Activated CD8-positive, alpha-beta T cell treated with anti-CD3 and anti-CD28 coated beads, Interleukin-2, amount 10 ng/mL, durations not matched to agents 7 days and 5 days (primary cell): ENCODE measurements around the gene KRT6C. TPM values are rescaled to one million over a fixed set of nuclear protein-coding genes. Genes with fewer than 3 reads are reported as not detected.
"Not testable (repeated sequence)": the region's sequence is repeated elsewhere in the genome, so short reads cannot be mapped to it uniquely, and the experiment has no call there.

Source experiments
- ATAC-seq: fragments of 150-1000 bp; cut with Tn5 transposase; one replicate; pipeline ENCODE4 v1.10.0; 2021; ENCODE audit warnings: moderate library complexity
- CTCF ChIA-PET: fragments of 350-600 bp; sonication (Branson Sonifier 250); formaldehyde crosslinking; loops from one replicate; lab custom pipeline; 2021; ENCODE audit warnings: antibody characterized with exemption; lab: Charles Lee
- POLR2A ChIA-PET: fragments of 350-600 bp; sonication (Branson Sonifier 250); formaldehyde crosslinking; loops from one replicate; lab custom pipeline; 2021; ENCODE audit warnings: antibody characterized with exemption; lab: Charles Lee
- DNase-seq: peaks from one replicate; pipeline ENCODE4 v3.0.0-alpha.2; 2020
- H3K27ac Mint-ChIP-seq: one replicate; pipeline ENCODE4 v1.8.0; 2021; ENCODE audit warnings: mild to moderate bottlenecking, mixed read lengths
- H3K27me3 Mint-ChIP-seq: one replicate; pipeline ENCODE4 v1.8.0; 2021; ENCODE audit warnings: low read depth, mixed read lengths
- H3K36me3 Mint-ChIP-seq: one replicate; pipeline ENCODE4 v1.8.0; 2021; ENCODE audit warnings: low read depth, mixed read lengths
- H3K4me1 Mint-ChIP-seq: one replicate; pipeline ENCODE4 v1.8.0; 2021; ENCODE audit warnings: low read depth, mixed read lengths
- H3K4me3 Mint-ChIP-seq: one replicate; pipeline ENCODE4 v1.8.0; 2021; ENCODE audit warnings: mild to moderate bottlenecking, mixed read lengths
- H3K9me3 Mint-ChIP-seq: one replicate; pipeline ENCODE4 v1.8.0; 2022; ENCODE audit warnings: mixed read lengths; ENCODE audit not compliant: insufficient read depth
- total RNA-seq, 2 experiments: library from RNA; stranded (reverse); gene quantifications; one replicate each; pipeline ENCODE4 v1.2.3, GENCODE V29; 2021

The KRT6C gene
- total RNA-seq, 2 experiments from 2014 or later, result not detected

GRCh38 chr12:52515319-52515646, 41.7 kb upstream of the KRT6C start:
- POLR2A ChIA-PET, result no interaction called here
- H3K27ac Mint-ChIP-seq, result no peak overlapping the region
- H3K9me3 Mint-ChIP-seq, result peaks cover 7% of the 10 kb centered on the region
- ATAC-seq, result no peak
- H3K27me3 Mint-ChIP-seq, result peaks cover 18% of the 10 kb centered on the region
- no peak for DNase-seq
- H3K36me3 Mint-ChIP-seq, result no peaks in the 10 kb centered on the region
- no peaks in the 10 kb centered on the region for H3K4me1 Mint-ChIP-seq
- CTCF ChIA-PET, result interaction anchor here (1.4 to 1.7 kb wide), 2 partner anchors 143 to 365 kb away, joined by 4 to 9 read pairs; no protein-coding TSS in a partner anchor
- no peak overlapping the region for H3K4me3 Mint-ChIP-seq

DNA sequence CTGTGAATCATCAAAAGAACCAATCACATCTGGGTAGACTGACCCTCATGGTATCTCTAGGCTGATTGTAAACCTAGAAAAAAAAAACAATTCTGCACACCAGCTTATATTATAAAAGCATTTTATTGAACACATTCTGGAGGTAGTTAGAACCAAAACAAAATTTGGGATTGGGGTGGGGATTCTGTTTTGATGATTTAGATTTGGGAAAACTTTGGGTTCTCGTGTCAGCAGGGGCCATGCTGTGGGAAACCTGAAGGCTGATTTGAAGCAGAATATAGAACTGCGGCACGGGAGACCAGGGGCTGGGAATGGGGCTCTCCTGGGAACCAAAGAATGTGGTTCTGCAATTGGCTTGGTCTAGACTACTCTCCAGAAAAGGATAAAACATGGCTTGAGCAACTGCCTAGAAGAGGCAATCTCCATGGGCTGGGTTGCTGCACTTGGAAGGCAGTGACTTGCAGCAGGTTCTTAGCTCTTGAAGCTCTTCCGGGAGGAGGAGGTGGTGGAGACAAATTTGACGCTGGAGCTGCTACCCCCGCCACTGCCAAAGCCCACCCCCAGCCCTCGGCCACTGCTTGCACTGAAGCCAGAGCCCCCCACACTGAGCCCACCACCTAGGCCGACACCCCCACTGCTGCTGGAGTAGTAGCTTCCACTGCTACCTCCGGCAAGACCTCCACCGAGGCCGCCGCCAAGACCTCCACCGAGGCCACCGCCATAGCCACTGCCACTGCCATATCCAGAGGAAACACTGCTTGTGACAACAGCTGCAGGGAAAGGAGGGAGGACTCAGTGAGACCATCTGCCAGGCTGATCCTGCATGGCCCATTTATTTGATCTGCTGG, 41.1 kb upstream of the KRT6C start:
- ATAC-seq (no peak), DNase-seq (no peak)
- Mint-ChIP-seq H3K9me3 (peaks cover 7% of the 10 kb centered on the region), H3K27me3 (peaks cover 22% of the 10 kb centered on the region), H3K27ac (no peak overlapping the region), H3K4me3 (no peak overlapping the region), H3K36me3 (no peaks in the 10 kb centered on the region), H3K4me1 (no peaks in the 10 kb centered on the region)
- POLR2A ChIA-PET, result no interaction called here
- CTCF ChIA-PET, result interaction anchor here (1.2 to 1.4 kb wide), 2 partner anchors 142 to 356 kb away, joined by 3 to 4 read pairs; no protein-coding TSS in a partner anchor

DNA sequence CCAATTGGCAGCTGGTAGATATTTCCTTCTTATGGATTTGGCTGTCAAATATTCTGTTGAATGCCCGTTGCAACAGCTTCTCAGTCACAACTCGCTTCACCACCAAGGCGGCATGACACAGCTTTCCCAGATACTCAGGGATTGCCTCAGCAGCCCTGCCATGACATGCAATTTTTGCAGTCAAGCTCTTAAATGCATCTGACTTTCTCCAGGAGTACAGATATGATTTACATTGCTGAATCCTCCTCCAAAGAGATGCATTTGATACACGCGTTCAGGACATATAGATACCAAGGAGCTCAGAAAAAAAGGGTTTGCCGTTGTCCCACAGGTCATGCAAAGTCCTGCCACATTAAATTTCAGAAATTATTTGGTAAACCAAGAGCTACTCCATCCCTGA, 40.1 kb upstream of the KRT6C start:
- no peak for ATAC-seq
- H3K27me3 Mint-ChIP-seq, result peaks cover 24% of the 10 kb centered on the region
- ChIA-PET CTCF (interaction anchor here (0.7 to 1.2 kb wide), 2 partner anchors 11 to 357 kb away, joined by 3 read pairs; no protein-coding TSS in a partner anchor), POLR2A (no interaction called here)
- H3K27ac Mint-ChIP-seq, result no peak overlapping the region
- no peaks in the 10 kb centered on the region for H3K36me3 Mint-ChIP-seq
- H3K4me3 Mint-ChIP-seq, result no peak overlapping the region
- peaks cover 7% of the 10 kb centered on the region for H3K9me3 Mint-ChIP-seq
- H3K4me1 Mint-ChIP-seq, result no peaks in the 10 kb centered on the region
- no peak for DNase-seq

GRCh38 chr12:52508211-52508610, 34.6 kb upstream of the KRT6C start:
- POLR2A ChIA-PET, result no interaction called here
- H3K27me3 Mint-ChIP-seq, result peaks cover 46% of the 10 kb centered on the region
- CTCF ChIA-PET, result interaction anchor here (0.9 to 2.2 kb wide), 5 partner anchors 9 to 372 kb away, joined by 3 to 9 read pairs (median 3); no protein-coding TSS in a partner anchor

GRCh38 chr12:52506858-52507715, 33.5 kb upstream of the KRT6C start:
- ChIA-PET CTCF (interaction anchor here (0.7 to 2.2 kb wide), 9 partner anchors 10 to 374 kb away, joined by 3 to 9 read pairs (median 3); no protein-coding TSS in a partner anchor), POLR2A (no interaction called here)
- Mint-ChIP-seq H3K27me3 (peaks cover 55% of the 10 kb centered on the region), H3K27ac (no peak overlapping the region), H3K9me3 (peaks cover 7% of the 10 kb centered on the region), H3K4me3 (no peak overlapping the region), H3K36me3 (no peaks in the 10 kb centered on the region), H3K4me1 (no peaks in the 10 kb centered on the region)
- no peak for DNase-seq
- peak; percentile 53 for ATAC-seq

More at GRCh38 chr12:52508211-52508610, 34.6 kb upstream of the KRT6C start:
- ATAC-seq (no peak), DNase-seq (no peak)
- Mint-ChIP-seq H3K4me1 (no peaks in the 10 kb centered on the region), H3K4me3 (no peak overlapping the region), H3K9me3 (peaks cover 7% of the 10 kb centered on the region), H3K36me3 (no peaks in the 10 kb centered on the region), H3K27ac (no peak overlapping the region)

- DNase-seq, result no peak
- ChIA-PET CTCF (interaction anchor here (1.0 kb wide), 1 partner anchor 131 kb away, joined by 4 read pairs; no protein-coding TSS in a partner anchor), POLR2A (no interaction called here)
- Mint-ChIP-seq H3K9me3 (no peaks in the 10 kb centered on the region), H3K4me3 (no peak overlapping the region), H3K36me3 (no peaks in the 10 kb centered on the region), H3K4me1 (no peaks in the 10 kb centered on the region), H3K27me3 (peaks cover 56% of the 10 kb centered on the region), H3K27ac (no peak overlapping the region)
- ATAC-seq, result no peak
Measured at GRCh38 chr12:52502877-52503276, 29.3 kb upstream of the KRT6C start.

- CTCF ChIA-PET, result no interaction called here
- H3K27ac Mint-ChIP-seq, result no peak overlapping the region
- no peaks in the 10 kb centered on the region for H3K4me1 Mint-ChIP-seq
- no peak for DNase-seq
- POLR2A ChIA-PET, result no interaction called here
- ATAC-seq, result no peak
- no peaks in the 10 kb centered on the region for H3K9me3 Mint-ChIP-seq
- H3K27me3 Mint-ChIP-seq, result peaks cover 47% of the 10 kb centered on the region
- H3K36me3 Mint-ChIP-seq, result no peaks in the 10 kb centered on the region
- H3K4me3 Mint-ChIP-seq, result no peak overlapping the region
Measured at GRCh38 chr12:52501490-52501889, 27.9 kb upstream of the KRT6C start.

- DNase-seq, H3K9me3 Mint-ChIP-seq, POLR2A ChIA-PET, H3K4me1 Mint-ChIP-seq, ATAC-seq, H3K27ac Mint-ChIP-seq, H3K4me3 Mint-ChIP-seq, H3K36me3 Mint-ChIP-seq: not testable (repeated sequence)
- peaks cover 45% of the 10 kb centered on the region for H3K27me3 Mint-ChIP-seq
- CTCF ChIA-PET, result interaction anchor here (1.6 kb wide), 1 partner anchor 385 kb away, joined by 5 read pairs; no protein-coding TSS in a partner anchor
Measured at GRCh38 chr12:52500574-52500973, 27.0 kb upstream of the KRT6C start.

DNA sequence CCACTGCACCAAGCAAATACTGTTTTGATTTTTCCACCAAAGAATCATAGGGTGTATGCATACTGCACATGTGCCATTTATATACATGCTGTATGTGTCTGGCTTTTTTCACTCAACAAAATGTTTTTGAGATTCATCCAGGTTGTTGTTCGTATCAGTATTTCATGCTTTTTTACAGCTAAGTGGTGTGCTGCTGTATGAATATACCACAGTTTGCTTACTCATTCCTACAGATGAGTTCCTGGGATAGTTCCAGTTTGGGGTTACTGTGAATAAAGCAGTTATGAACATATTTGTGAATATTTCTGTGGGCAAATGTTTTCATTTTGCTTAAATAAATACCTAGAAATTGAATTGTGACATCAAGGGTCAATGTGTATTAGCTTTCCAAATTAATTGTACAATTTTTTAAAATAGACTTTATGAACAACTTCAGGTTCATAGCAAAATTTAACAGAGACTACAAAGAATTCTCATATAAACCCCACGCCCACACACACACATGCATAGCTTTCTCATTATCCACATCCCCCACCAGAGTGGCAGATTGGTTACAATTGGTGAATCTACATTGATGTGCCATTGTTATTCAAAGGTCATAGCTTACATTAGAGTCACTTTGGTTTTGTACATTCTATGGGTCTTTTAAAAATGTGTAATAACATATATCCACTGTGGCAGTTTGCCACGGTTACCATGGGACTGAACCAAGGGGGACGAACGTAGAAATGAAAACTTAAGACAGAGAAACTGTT, 26.4 kb upstream of the KRT6C start:
- peaks cover 41% of the 10 kb centered on the region for H3K27me3 Mint-ChIP-seq
- ATAC-seq (no peak), DNase-seq (no peak)
- no peaks in the 10 kb centered on the region for H3K9me3 Mint-ChIP-seq
- POLR2A ChIA-PET, result no interaction called here
- no peak overlapping the region for H3K27ac Mint-ChIP-seq
- H3K4me1 Mint-ChIP-seq, result no peaks in the 10 kb centered on the region
- H3K36me3 Mint-ChIP-seq, result no peaks in the 10 kb centered on the region
- no peak overlapping the region for H3K4me3 Mint-ChIP-seq
- CTCF ChIA-PET, result interaction anchor here (1.6 kb wide), 1 partner anchor 385 kb away, joined by 5 read pairs; no protein-coding TSS in a partner anchor

GRCh38 chr12:52498946-52499345, 25.3 kb upstream of the KRT6C start:
- Mint-ChIP-seq H3K4me3 (no peak overlapping the region), H3K27ac (no peak overlapping the region), H3K36me3 (no peaks in the 10 kb centered on the region), H3K4me1 (no peaks in the 10 kb centered on the region), H3K9me3 (no peaks in the 10 kb centered on the region), H3K27me3 (peaks cover 40% of the 10 kb centered on the region)
- DNase-seq (no peak), ATAC-seq (no peak)
- ChIA-PET CTCF (no interaction called here), POLR2A (no interaction called here)

GRCh38 chr12:52497975-52498374, 24.4 kb upstream of the KRT6C start:
- H3K36me3 Mint-ChIP-seq, result no peaks in the 10 kb centered on the region
- peaks cover 34% of the 10 kb centered on the region for H3K27me3 Mint-ChIP-seq
- DNase-seq (no peak), ATAC-seq (no peak)
- ChIA-PET CTCF (no interaction called here), POLR2A (no interaction called here)
- H3K27ac Mint-ChIP-seq, result no peak overlapping the region
- H3K4me3 Mint-ChIP-seq, result no peak overlapping the region
- H3K9me3 Mint-ChIP-seq, result no peaks in the 10 kb centered on the region
- H3K4me1 Mint-ChIP-seq, result no peaks in the 10 kb centered on the region
